ENCODE results near the gene HNF1A.

HNF1A gene, protein sequence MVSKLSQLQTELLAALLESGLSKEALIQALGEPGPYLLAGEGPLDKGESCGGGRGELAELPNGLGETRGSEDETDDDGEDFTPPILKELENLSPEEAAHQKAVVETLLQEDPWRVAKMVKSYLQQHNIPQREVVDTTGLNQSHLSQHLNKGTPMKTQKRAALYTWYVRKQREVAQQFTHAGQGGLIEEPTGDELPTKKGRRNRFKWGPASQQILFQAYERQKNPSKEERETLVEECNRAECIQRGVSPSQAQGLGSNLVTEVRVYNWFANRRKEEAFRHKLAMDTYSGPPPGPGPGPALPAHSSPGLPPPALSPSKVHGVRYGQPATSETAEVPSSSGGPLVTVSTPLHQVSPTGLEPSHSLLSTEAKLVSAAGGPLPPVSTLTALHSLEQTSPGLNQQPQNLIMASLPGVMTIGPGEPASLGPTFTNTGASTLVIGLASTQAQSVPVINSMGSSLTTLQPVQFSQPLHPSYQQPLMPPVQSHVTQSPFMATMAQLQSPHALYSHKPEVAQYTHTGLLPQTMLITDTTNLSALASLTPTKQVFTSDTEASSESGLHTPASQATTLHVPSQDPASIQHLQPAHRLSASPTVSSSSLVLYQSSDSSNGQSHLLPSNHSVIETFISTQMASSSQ

DNA sequence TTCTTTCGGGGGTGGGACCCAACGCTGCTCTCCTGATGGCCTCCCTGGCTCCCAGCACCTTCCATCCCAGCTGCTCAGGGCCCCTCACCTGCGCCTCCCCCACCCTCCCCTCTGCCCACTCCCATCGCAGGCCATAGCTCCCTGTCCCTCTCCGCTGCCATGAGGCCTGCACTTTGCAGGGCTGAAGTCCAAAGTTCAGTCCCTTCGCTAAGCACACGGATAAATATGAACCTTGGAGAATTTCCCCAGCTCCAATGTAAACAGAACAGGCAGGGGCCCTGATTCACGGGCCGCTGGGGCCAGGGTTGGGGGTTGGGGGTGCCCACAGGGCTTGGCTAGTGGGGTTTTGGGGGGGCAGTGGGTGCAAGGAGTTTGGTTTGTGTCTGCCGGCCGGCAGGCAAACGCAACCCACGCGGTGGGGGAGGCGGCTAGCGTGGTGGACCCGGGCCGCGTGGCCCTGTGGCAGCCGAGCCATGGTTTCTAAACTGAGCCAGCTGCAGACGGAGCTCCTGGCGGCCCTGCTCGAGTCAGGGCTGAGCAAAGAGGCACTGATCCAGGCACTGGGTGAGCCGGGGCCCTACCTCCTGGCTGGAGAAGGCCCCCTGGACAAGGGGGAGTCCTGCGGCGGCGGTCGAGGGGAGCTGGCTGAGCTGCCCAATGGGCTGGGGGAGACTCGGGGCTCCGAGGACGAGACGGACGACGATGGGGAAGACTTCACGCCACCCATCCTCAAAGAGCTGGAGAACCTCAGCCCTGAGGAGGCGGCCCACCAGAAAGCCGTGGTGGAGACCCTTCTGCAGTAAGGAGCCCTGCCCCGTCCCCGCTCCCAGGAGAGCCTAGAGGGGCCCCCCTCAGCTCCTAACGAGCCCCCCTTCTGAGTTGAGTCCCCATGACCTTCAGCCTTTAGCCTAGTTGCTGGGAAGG lies at the start of gene HNF1A:
HNF1A (plus strand) TSS at position 248 of the 924 bp plus-strand sequence; CDS start at position 474, 226 bp downstream.
- Histone ChIP-seq H3K36me3 (ENCODE audit: insufficient read depth, low read depth, low read length) (no peaks in the 10 kb centered on the region), H3K27me3 (ENCODE audit: insufficient read depth, low read length) (no peaks in the 10 kb centered on the region), H3K9ac (ENCODE audit: low read depth, low read length) (no peak within 1 kb of the TSS), H3K27ac (ENCODE audit: low read length) (no peak within 1 kb of the TSS), H3K4me1 (ENCODE audit: insufficient read depth, low read length) (no peaks in the 10 kb centered on the region; the same call in 1 of the 2 replicates), H3K4me3 (ENCODE audit: low read length) (no peak within 1 kb of the TSS), H3K9me3 (ENCODE audit: insufficient read depth, low read depth, low read length) (no peaks in the 10 kb centered on the region)

DNA sequence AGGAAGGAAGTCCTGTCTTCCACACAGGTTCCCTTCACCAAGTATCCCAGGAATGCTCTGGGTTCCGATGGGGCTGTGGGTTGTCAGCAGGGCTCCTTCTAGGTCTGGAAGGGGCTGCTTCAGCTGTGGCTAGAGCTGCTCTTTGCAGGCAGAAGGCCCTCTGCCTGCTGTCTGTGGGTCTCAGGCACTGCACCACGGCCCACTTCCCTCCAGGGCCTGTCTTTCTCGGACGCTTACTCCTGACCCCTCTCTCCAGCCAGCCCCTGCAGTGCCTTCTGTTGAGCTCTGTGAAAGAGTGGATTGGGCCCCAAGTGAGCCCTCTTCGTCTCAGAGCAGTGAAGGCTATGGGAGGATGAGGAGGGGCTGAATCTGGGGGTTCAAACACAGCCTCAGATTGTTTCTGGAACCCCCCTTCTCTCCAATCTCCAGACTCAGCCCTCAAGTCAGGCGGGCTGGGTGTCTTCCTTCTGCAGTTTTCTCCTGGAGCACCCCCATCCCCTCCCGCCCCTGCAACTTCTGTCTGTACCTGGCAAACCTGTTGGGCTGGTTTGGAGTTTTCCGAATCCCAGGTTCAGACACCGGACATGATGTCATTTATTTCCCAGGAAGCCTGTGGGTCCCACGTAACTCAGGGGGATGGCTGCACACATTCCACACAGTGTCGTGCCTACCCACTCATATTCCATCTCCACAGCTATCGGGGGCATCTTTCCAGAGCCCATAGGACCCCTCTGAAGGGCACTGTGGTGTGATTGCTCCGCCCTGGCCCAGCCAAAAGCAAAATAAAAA lies 49.3 kb upstream of the HNF1A start:
- H3K9me3 ChIP-seq (ENCODE audit: insufficient read depth, low read depth, low read length) = no peaks in the 10 kb centered on the region
- H3K27ac ChIP-seq (ENCODE audit: low read length) = no peak overlapping the region
- no peaks in the 10 kb centered on the region for H3K27me3 ChIP-seq (ENCODE audit: insufficient read depth, low read length)
- H3K9ac ChIP-seq (ENCODE audit: low read depth, low read length) = no peak overlapping the region
- H3K4me1 ChIP-seq (ENCODE audit: insufficient read depth, low read length) = peaks cover 5% of the 10 kb centered on the region
- H3K36me3 ChIP-seq (ENCODE audit: insufficient read depth, low read depth, low read length) = no peaks in the 10 kb centered on the region
- H3K4me3 ChIP-seq (ENCODE audit: low read length) = no peak overlapping the region

DNA sequence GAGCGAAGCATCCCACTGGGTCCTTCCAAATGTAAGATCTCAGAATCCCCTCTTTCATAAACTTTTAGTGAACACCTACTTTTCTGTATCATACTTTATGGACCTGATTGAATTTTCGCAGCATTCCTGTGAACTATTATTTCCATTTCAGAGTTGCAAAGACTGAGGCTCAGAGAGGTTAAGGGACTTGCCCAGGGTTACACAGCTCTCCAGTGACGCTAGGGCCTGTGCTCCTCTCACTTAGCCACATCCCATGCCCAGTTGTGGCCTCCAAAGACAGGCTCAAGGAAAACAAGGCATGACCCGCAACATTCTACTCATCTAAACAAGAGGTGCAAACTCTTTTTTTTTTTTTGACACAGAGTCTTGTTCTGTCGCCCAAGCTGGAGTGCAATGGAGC lies 48.3 kb upstream of the HNF1A start:
- Histone ChIP-seq H3K9me3 (ENCODE audit: insufficient read depth, low read depth, low read length) (no peaks in the 10 kb centered on the region), H3K27me3 (ENCODE audit: insufficient read depth, low read length) (no peaks in the 10 kb centered on the region), H3K4me1 (ENCODE audit: insufficient read depth, low read length) (peaks cover 5% of the 10 kb centered on the region), H3K36me3 (ENCODE audit: insufficient read depth, low read depth, low read length) (no peaks in the 10 kb centered on the region), H3K27ac (ENCODE audit: low read length) (no peak overlapping the region), H3K9ac (ENCODE audit: low read depth, low read length) (no peak overlapping the region), H3K4me3 (ENCODE audit: low read length) (no peak overlapping the region)

DNA sequence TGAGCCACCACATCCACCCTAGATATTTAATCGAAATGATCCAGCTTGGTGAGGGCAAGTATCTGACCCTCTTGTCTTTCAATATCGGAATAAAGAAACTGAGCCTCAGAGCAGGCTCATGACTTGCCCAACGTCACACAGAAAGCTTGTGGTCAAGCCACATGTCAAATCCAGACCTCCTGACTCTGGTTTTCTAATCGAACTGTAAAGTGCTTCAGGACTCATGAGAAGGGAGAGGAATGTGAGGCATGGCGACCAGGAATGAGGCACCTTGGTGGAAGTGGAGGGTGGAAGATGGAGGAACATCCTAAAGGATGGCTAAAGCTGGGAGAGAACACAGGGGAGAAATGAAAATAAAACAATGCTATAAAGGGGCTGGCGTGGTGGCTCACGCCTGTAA lies 46.3 kb upstream of the HNF1A start:
- Histone ChIP-seq H3K4me3 (ENCODE audit: low read length) (no peak overlapping the region), H3K4me1 (ENCODE audit: insufficient read depth, low read length) (no peaks in the 10 kb centered on the region), H3K27me3 (ENCODE audit: insufficient read depth, low read length) (no peaks in the 10 kb centered on the region), H3K9me3 (ENCODE audit: insufficient read depth, low read depth, low read length) (no peaks in the 10 kb centered on the region), H3K27ac (ENCODE audit: low read length) (no peak overlapping the region), H3K9ac (ENCODE audit: low read depth, low read length) (no peak overlapping the region), H3K36me3 (ENCODE audit: insufficient read depth, low read depth, low read length) (no peaks in the 10 kb centered on the region)

DNA sequence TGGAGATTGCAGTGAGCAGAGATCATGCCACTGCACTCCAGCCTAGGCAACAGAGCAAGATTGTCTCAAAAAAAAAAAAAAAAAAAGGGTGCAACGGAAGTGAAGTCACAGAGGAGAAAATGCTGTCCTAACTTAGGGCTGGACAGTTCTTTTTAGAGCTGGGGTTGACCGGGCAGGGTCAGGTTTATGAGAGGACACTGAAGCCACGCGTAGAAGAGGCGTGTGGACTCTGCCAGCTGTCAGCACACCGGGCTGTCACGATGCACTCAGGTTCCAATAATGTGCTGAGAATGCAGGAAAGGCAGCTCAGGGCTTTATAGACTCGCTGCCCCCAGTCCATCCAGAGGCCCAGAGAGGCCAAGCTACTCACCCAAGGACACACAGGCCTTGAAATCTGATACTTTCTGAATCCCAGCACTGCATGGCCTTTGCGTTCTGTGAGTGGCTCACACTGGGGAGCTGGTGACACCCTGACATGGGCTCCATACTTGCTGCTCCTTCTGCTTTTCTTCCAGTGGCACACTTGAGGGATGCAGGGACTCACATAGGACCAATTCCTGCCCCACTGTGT lies 45.3 kb upstream of the HNF1A start:
- H3K4me3 ChIP-seq (ENCODE audit: low read length) = no peak overlapping the region
- no peaks in the 10 kb centered on the region for H3K4me1 ChIP-seq (ENCODE audit: insufficient read depth, low read length)
- no peaks in the 10 kb centered on the region for H3K36me3 ChIP-seq (ENCODE audit: insufficient read depth, low read depth, low read length)
- no peaks in the 10 kb centered on the region for H3K9me3 ChIP-seq (ENCODE audit: insufficient read depth, low read depth, low read length)
- H3K9ac ChIP-seq (ENCODE audit: low read depth, low read length) = no peak overlapping the region
- H3K27ac ChIP-seq (ENCODE audit: low read length) = no peak overlapping the region
- no peaks in the 10 kb centered on the region for H3K27me3 ChIP-seq (ENCODE audit: insufficient read depth, low read length)

DNA sequence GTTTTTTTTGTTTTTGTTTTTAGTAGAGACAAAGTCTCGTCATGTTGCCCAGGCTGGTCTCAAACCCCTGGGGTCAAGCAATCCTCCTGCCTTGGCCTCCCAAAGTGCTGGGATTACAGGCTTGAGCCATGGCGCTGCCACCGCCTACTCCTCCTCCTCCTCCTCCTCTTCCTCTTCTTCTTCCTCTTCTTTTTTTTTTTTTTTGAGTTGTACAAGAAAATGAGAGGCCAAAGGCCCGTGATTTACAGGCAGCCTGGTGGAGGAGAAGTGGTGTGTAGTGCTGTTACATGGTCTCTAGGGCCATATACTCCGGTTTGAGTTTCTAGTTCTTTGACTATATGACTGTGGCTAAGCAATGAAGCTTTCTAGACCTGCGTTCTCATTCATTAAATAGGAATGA lies 44.6 kb upstream of the HNF1A start:
- H3K9me3 ChIP-seq (ENCODE audit: insufficient read depth, low read depth, low read length) = no peaks in the 10 kb centered on the region
- no peaks in the 10 kb centered on the region for H3K4me1 ChIP-seq (ENCODE audit: insufficient read depth, low read length)
- no peaks in the 10 kb centered on the region for H3K36me3 ChIP-seq (ENCODE audit: insufficient read depth, low read depth, low read length)
- H3K27ac ChIP-seq (ENCODE audit: low read length) = no peak overlapping the region
- H3K9ac ChIP-seq (ENCODE audit: low read depth, low read length) = no peak overlapping the region
- no peaks in the 10 kb centered on the region for H3K27me3 ChIP-seq (ENCODE audit: insufficient read depth, low read length)
- H3K4me3 ChIP-seq (ENCODE audit: low read length) = no peak overlapping the region

DNA sequence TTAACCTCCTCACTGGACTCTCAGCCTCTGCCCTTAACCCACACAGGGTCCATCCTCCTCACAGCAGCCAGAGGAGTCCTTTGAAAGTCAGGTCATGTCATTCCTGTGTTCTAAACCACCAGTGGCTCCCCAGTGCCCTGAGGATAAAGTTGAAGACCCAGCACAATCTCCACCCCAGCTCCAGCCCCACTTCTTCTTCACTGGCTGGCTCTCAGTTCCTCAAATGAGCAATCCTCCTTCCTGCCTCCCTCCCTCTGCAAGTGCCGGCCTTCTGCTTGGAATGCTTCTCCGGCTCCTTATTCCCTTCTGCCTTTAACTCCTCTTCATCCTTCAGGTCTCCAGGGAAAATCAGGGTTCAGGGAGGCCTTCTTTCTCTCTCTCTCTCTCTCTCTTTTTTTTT lies 42.1 kb upstream of the HNF1A start:
- no peaks in the 10 kb centered on the region for H3K9me3 ChIP-seq (ENCODE audit: insufficient read depth, low read depth, low read length)
- no peak overlapping the region for H3K27ac ChIP-seq (ENCODE audit: low read length)
- H3K4me1 ChIP-seq (ENCODE audit: insufficient read depth, low read length) = no peaks in the 10 kb centered on the region
- no peak overlapping the region for H3K9ac ChIP-seq (ENCODE audit: low read depth, low read length)
- H3K4me3 ChIP-seq (ENCODE audit: low read length) = no peak overlapping the region
- H3K36me3 ChIP-seq (ENCODE audit: insufficient read depth, low read depth, low read length) = no peaks in the 10 kb centered on the region
- no peaks in the 10 kb centered on the region for H3K27me3 ChIP-seq (ENCODE audit: insufficient read depth, low read length)

DNA sequence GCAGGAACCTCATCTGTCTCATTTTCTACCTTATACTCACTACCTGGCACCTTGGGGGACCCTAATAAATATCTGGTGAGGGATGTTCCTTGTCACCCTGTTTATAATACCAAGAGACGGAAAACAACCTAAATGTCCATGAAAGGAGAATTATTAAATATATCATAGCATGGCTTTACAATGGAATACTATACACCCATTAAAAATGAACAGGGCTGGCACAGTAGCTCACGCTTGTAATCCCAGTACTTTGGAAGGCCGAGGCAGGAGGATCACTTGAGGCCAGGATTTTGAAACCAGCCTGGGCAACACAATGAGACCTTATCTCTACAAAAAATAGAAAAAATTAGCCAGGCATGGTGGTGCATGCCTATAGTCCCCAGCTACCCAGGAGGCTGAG lies 39.8 kb upstream of the HNF1A start:
- Histone ChIP-seq H3K4me1 (ENCODE audit: insufficient read depth, low read length) (no peaks in the 10 kb centered on the region), H3K36me3 (ENCODE audit: insufficient read depth, low read depth, low read length) (no peaks in the 10 kb centered on the region), H3K27ac (ENCODE audit: low read length) (no peak overlapping the region), H3K9ac (ENCODE audit: low read depth, low read length) (no peak overlapping the region), H3K27me3 (ENCODE audit: insufficient read depth, low read length) (no peaks in the 10 kb centered on the region), H3K9me3 (ENCODE audit: insufficient read depth, low read depth, low read length) (no peaks in the 10 kb centered on the region), H3K4me3 (ENCODE audit: low read length) (no peak overlapping the region)

DNA sequence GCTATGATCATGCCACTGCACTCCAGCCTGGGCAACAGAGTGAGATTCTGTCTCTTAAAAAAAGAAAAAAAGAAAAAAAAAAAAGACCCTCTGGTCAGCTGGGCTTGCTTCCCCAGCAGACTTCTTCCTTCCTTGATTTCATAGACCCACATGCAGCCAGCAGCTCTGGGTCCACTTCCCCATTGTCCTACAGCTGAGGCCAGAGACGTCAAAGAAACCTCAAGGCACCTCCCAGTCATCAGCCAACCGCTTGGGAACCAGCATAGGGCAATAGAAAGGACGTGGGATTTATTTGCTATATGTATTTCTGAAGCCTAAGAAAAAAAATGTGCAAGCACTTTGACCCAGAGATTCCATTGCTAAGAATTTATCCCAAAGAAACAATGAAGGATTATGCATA lies 38.8 kb upstream of the HNF1A start:
- Histone ChIP-seq H3K9ac (ENCODE audit: low read depth, low read length) (no peak overlapping the region), H3K27ac (ENCODE audit: low read length) (no peak overlapping the region), H3K36me3 (ENCODE audit: insufficient read depth, low read depth, low read length) (no peaks in the 10 kb centered on the region), H3K9me3 (ENCODE audit: insufficient read depth, low read depth, low read length) (no peaks in the 10 kb centered on the region), H3K27me3 (ENCODE audit: insufficient read depth, low read length) (no peaks in the 10 kb centered on the region), H3K4me1 (ENCODE audit: insufficient read depth, low read length) (no peaks in the 10 kb centered on the region), H3K4me3 (ENCODE audit: low read length) (no peak overlapping the region)

DNA sequence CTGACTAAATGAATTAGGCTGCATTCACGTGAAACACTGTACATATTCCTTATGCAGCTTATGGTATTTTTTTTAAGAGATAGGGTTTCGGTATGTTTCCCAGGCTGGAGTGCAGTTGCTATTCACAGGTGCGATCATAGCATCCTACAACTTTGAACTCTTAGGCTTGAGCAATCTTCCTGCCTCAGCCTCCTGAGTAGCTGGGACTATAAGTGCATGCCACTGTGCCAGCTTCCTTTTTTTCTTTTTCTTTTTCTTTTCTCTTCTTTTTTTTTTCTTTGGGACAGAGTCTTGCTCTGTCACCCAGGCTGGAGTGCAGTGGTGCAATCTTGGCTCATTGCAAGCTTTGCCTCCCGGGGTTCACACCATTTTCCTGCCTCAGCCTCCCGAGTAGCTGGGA lies 38.3 kb upstream of the HNF1A start:
- Histone ChIP-seq H3K4me1 (ENCODE audit: insufficient read depth, low read length) (no peaks in the 10 kb centered on the region), H3K9me3 (ENCODE audit: insufficient read depth, low read depth, low read length) (no peaks in the 10 kb centered on the region), H3K9ac (ENCODE audit: low read depth, low read length) (no peak overlapping the region), H3K4me3 (ENCODE audit: low read length) (no peak overlapping the region), H3K27ac (ENCODE audit: low read length) (no peak overlapping the region), H3K36me3 (ENCODE audit: insufficient read depth, low read depth, low read length) (no peaks in the 10 kb centered on the region), H3K27me3 (ENCODE audit: insufficient read depth, low read length) (no peaks in the 10 kb centered on the region)

DNA sequence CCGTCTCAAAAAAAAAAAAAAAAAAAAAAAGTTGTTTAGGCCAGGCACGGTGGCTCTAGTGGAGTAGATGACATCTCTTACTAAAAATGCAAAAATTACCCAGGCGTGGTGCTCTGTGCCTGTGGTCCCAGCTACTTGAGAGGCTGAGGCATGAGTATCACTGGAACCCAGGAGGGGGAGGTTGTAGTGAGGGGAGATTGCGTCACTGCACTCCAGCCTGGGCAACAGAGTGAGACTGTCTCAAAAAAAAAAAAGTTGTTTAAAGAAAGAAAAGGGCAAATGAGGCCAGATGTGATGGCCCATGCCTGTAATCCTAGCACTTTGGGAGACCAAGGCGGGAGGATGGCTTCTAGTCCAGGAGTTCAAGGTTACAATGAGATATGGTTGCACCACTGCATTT lies 37.5 kb upstream of the HNF1A start:
- H3K4me1 ChIP-seq (ENCODE audit: insufficient read depth, low read length) = no peaks in the 10 kb centered on the region
- no peak overlapping the region for H3K27ac ChIP-seq (ENCODE audit: low read length)
- no peaks in the 10 kb centered on the region for H3K36me3 ChIP-seq (ENCODE audit: insufficient read depth, low read depth, low read length)
- H3K9me3 ChIP-seq (ENCODE audit: insufficient read depth, low read depth, low read length) = no peaks in the 10 kb centered on the region
- H3K27me3 ChIP-seq (ENCODE audit: insufficient read depth, low read length) = no peaks in the 10 kb centered on the region
- H3K4me3 ChIP-seq (ENCODE audit: low read length) = no peak overlapping the region
- H3K9ac ChIP-seq (ENCODE audit: low read depth, low read length) = no peak overlapping the region

Data from iPS-20b (cell line).